NCI-H2196 (cell line): ENCODE measurements around the gene TPBG.

Experiments
- DNase-seq: peaks from one replicate; lab custom pipeline; 2025; ENCODE audit not compliant: unreplicated experiment; lab: John Stamatoyannopoulos, UW

Gene TPBG, protein sequence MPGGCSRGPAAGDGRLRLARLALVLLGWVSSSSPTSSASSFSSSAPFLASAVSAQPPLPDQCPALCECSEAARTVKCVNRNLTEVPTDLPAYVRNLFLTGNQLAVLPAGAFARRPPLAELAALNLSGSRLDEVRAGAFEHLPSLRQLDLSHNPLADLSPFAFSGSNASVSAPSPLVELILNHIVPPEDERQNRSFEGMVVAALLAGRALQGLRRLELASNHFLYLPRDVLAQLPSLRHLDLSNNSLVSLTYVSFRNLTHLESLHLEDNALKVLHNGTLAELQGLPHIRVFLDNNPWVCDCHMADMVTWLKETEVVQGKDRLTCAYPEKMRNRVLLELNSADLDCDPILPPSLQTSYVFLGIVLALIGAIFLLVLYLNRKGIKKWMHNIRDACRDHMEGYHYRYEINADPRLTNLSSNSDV

DNA sequence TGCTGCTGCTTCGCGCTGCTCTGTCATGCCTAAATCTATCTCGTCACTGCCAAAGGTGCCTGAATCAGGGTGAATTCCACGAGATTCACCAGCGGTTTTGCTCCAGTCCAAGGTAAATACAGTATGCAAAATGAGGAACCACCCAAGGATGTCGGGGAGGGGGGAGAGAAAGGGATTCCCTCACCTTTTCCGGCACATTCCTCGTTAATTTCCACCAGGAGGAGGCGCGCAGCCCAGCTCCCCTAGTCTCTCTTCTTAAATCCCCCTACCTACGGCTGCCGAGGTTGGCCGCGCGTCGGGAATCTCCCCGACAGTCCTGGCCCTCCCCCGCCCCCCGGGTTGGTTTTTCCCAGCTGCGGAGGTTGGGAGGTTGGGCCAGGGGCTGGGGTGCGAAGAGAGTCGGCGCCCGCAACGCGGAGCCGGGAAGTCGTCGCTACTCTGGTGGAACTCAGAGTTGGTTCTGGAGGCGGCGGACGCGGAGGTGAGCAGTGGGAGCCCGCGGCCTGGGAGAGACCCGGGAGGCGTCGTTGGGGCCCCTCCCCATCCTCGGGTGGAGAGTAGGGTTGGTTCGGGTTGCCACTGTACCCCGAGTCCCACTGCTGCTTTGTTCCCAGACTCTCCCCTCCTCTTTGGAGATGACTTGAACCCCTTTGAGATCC, at the start of gene TPBG:
TSS of gene TPBG (plus strand) at position 390 of the 659 bp plus-strand sequence. CDS start 1,145 bp downstream, outside the sequence.
- DNase-seq, result peak; percentile 47

DNA sequence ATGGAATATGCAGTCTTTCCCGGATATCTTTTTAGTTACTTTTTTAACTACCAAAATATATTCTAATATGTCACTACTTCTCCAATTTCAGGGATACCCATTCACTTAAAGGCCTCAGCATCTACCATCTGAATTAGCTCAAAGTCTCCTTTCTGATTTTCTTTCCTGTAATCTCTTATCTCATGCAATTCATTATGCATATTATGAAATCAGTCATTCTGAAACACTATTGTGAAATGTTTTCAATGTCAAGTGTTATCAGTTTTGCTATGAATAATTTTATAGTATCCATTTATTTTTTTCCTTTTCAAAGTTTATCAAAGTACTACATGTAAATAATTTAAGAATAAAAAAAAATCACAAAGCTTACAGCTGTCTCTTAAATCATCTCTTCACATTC, 41.2 kb upstream of the TPBG start:
- no peak for DNase-seq

DNA sequence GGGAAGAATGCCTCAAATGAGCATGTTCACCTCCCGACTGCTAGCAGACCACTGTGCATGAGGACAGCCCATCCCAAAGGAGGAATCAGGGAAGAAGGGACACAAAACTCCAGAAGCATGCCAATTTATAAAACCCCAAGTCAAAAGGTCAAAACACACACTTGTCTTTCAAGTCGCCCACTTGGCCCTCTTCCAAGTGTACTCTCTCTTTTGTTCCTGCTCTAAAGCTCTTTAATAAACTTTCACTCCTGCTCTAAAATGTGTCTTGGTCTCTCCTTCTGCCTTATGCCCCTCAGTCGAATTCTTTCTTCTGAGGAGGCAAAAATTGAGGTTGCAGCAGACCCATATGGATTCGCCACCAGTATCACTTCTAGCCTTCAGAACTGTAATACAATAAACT, 33.9 kb upstream of the TPBG start:
- no peak for DNase-seq

DNA sequence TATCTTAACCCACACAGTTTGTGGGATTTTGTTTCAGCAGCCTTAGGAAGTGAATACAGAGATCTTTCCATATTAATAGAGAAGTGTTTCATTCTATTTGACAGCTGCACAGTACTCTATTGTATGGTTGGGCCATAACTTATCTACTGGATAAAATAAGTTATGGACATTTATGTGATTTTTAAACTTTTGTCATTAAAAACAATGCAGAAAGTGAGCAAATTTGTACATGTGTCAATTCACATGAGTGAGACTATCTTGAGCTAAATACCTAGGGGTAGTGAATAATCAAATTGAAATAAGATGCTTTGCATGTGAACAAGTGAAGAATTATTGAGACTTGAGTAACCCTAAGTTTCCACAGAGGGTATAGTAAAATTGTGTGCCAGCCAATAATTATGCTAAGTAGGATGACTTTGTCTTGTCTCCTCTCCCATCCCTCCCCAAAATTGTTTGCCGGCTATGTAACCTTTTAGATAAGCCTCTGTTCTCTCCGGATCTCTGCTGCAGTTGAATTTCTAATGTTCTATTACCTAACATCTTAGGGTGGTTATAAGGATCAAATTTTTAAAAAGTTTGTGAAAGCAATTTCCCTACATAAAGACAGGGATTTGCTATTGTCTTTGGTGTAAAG, 33.3 kb upstream of the TPBG start:
- no peak for DNase-seq

DNA sequence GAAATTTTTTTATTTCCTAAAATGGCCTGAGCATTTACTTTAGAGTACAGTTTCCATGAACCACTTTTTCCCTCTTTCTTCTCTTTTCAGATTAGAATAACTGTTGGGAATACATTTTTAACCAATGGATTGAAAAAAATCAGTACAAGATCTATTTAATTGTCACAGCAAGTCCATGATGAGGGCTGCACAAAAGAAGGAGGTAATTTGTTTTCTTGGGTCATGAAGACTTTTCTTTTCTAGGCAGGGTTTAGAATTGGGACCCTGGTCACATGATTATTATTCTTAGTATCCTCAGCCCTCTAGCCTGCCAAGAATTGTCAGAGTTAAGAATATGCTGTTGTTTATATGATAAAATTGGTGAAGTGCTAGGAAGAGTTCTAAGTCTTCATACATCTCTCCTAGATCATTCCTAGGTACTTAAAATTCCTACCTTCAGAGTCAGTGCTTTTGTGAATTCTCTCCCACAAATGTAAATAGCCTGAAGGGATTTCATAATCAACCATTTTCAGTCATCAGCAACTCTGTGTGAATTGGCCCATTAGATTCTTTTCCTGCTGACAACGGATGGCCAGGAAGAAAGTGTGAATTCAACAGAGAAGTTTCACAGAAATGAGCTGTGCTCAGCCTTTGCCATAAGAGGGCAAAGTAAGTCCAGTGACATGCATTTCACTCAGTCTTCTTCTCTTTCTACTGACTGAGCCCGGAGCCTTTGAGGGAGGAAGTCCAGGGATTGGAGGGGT, 32.4 kb upstream of the TPBG start:
- no peak for DNase-seq

DNA sequence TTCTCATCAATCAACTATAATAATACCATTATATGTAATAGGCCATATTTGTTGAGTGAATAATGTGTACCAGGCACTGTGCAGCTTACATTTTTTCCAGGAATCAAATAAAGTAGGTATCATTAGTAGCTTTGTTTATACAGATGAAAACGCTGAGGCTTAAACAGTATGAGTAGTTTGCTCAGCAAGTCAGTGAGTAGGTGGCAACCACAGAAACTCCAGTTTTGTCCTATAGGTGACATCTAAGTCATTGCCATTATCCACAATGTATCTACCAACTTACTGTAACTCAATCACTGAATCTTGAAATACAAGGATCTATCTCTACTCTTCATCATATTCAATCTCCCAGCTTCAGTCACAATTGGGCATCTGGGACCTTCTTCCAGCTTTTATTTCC, 29.8 kb upstream of the TPBG start:
- no peak for DNase-seq

DNA sequence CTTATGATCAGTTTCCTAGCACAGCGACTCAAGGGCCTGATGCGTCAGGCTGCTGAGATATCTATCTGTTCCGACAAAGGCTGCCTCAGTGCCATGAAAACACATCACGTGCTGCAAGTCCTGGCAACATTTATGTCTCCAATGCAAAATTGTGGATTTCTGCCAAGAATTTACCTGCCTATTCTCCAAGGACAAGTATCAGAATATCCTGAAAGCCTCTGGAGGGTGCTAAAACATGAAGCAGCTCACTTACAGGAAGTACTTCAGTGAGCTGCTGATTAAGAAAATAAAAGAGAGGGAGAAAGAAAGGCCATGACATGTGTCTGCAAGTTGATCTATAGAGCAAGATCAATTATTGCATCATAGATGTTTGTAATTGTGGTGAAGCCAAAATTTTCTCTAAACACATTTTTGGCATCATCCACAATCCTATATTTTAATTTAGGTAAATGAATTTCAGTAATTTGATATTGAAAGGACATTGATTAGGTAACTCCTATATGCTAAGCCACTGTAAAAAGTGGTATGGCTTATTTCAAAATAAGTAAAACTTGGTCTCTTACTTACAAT, 25.8 kb upstream of the TPBG start:
- DNase-seq, result peak; percentile 51

DNA sequence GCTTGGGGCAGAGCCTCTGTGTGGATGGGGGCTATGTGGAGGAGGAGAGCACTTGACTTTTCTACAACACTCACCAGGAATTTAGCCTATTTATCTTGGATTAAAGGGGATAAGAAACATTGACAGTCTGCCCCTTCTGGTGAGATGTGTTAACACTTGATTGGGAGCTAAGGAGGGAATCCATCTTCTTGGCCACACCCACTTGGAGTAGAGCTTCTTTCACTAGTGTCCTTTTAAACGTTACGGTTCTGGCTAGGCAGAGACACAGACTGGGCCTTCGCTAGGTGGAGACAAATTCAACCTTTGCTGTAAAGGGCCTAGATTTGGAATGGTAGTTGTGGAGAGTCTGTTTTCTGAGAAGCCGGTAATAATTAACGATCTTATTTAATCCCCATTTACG, 15.5 kb upstream of the TPBG start:
- DNase-seq, result no peak

DNA sequence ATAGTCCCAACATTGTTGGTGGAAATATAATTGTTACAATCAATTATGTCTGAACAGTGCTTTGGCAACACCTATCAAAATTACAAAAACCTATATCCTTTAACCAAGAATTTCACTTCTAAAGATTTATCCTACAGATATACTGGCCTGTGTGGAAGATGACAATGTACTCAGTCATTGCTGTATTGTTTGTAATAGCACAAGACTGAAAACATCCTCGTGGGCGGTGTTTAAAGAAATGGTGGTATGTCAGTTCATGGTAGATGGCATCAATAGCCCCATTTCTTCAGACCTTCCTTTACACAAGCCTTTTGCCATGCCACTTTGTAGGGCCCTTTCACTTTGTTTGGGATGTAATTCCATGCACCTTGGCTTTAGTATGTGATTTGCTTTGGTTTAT, 9.8 kb upstream of the TPBG start:
- no peak for DNase-seq

DNA sequence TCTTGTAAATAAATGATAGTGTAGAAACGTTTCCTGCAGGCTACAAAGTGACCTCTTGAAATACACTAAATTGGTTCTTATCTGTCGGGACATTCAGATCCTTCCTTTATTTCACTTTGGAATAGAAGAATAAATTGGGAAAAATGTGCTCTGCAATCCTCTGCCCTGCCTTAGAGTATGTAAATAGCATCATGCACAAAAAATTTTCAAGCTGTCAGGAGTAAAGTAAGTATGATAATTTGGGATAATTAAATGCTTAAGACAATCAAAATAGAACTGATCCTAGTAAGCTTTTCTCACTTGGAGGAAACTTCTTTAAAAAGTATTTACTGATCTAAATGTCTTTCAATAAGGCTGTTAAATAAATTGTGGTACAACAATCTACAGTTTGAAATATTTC, 3.1 kb upstream of the TPBG start:
- no peak for DNase-seq

DNA sequence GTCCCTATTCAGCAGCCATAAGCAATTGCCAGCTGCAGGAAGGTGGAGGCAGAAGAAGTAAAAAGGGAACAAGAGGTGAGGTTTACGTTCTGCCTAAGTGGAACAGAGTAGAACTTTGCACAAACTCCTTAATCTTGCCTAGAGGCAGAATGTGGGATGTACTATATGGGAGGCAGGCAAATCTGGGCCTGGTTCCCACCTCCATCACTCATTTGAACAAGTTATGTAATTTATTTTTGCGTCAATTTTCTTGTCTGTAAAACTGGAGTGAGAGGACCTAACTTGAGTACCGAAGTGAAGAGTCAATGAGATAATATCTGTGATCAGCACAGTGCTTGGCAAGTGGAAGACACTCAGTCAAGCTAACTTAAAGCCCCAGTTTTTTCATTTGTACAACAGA, 2.0 kb upstream of the TPBG start:
- DNase-seq, result no peak

DNA sequence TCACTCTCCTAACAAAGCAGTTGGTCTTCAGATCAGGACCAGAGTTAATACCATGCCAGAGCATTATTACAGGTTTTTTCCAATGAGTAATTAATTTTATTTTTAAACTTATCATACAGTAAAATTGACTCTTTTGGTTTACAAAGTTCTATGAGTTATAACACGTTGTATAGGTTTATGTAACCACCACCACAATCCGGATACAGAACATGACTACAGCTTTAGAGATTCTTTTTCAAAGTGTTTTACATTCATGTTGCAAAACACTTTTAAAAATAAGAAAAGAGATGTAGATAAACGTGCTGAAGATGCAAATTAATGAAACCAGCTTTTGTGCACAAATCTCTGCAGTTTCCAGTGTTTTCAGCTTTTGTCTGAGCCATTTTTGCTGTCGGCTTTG, 1.5 kb upstream of the TPBG start:
- DNase-seq, result no peak

DNA sequence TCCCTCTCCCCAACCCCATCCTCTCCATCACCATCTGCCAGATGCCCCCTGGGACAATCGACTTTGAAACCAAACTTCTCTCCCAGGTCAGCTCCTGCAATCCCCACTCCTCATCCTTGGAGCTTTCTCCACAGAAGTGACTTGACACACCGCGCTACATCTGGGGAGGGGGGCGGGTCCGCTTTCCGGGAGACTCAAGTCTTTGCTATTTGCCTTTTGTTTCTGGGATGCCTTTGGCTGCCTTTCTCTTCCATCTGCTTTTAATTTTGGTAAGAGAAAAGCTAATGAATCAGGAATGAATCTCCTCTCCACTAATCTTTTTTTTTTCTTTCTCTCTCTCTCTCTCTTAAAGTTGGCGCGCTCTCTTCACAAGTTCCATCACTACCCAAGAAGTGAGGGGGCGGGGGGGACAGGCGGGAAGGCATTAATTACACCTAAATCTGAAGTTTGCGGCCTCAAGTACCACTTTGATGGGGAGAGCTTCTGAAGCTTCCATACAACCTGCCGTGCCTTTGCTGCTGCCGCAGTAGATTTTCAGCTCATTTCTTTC, 664 bp upstream of the TPBG start:
- no peak for DNase-seq

DNA sequence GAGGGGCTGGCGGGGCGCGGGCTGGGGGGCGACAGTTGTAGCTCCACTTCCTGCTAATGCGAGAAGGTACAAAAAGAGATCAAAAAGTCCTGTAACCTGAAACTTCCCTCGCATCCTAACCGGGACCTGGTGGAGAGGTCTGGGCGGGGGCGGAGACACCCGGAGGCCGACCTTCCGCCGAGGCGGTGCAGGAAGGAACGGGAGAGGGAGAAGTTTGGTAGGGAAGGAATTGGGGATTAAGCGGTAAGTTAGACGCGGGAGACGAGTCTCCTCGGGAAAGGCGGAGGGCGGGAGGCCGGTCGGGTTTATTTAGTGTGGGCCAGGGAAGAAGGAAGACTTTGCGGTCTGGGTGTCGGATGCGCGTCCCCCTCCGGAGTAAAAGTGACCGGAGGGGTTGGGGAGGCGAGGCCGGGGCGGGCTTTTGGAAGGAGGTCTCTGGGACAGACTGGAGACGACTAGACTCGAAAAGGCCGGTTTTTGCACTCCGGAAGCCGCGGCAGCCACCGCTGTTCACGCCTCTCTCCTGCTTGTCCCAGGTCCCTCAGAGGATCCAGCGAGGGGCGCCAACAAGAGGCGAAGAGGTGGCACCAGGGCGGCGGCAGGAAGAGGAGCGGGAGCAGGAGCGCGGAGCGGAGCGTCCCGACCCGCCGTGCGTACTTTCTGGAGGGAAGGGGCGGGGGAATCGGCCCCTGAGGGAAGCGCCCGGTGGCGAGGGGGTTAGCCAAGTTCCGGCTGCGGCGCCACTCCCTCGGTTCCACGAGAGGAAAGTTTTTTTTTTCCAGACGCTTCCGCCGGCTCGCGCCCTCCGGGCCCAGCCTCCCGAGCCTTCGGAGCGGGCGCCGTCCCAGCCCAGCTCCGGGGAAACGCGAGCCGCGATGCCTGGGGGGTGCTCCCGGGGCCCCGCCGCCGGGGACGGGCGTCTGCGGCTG, 734 bp downstream of the TPBG start:
- peak; percentile 41 for DNase-seq

DNA sequence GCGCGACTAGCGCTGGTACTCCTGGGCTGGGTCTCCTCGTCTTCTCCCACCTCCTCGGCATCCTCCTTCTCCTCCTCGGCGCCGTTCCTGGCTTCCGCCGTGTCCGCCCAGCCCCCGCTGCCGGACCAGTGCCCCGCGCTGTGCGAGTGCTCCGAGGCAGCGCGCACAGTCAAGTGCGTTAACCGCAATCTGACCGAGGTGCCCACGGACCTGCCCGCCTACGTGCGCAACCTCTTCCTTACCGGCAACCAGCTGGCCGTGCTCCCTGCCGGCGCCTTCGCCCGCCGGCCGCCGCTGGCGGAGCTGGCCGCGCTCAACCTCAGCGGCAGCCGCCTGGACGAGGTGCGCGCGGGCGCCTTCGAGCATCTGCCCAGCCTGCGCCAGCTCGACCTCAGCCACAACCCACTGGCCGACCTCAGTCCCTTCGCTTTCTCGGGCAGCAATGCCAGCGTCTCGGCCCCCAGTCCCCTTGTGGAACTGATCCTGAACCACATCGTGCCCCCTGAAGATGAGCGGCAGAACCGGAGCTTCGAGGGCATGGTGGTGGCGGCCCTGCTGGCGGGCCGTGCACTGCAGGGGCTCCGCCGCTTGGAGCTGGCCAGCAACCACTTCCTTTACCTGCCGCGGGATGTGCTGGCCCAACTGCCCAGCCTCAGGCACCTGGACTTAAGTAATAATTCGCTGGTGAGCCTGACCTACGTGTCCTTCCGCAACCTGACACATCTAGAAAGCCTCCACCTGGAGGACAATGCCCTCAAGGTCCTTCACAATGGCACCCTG, 1.6 kb downstream of the TPBG start:
- DNase-seq, result peak; percentile 48

DNA sequence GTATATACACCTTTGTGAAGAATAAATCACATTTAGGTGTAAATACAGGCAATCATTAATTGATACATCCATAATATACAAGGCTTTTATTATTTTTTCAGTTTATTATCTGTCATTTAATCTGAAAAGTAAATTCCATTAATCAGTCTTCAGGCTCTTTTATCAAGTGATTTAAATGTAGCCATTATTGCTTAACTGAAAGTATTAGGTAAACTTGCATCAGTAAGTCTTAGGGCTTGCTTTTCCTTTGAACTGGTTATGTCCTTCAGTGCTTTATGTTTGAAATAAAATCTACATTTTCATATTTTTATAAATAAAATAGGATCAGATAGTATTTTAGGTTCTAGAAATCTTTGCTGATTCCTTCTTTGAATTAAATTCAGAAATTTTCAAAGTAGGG, 4.1 kb downstream of the TPBG start:
- no peak for DNase-seq

DNA sequence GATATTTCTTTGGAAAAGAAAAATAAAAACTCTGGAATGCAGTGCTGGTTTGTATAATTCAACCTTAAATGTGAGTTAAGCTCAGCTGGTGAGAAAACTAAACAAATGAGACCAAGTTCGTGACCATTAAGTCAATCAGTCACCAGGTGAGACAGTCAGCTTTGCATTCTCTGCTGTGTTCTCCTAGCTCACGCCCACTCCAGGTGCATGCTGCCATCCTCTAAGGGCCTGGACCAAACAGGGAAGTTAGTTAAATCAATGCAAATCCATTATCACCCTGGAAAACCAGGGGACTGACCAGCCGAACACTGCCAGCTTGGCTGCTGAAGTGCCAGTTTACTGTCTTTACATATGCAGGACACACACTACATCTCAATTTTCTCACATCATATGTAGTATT, 7.2 kb downstream of the TPBG start:
- no peak for DNase-seq

DNA sequence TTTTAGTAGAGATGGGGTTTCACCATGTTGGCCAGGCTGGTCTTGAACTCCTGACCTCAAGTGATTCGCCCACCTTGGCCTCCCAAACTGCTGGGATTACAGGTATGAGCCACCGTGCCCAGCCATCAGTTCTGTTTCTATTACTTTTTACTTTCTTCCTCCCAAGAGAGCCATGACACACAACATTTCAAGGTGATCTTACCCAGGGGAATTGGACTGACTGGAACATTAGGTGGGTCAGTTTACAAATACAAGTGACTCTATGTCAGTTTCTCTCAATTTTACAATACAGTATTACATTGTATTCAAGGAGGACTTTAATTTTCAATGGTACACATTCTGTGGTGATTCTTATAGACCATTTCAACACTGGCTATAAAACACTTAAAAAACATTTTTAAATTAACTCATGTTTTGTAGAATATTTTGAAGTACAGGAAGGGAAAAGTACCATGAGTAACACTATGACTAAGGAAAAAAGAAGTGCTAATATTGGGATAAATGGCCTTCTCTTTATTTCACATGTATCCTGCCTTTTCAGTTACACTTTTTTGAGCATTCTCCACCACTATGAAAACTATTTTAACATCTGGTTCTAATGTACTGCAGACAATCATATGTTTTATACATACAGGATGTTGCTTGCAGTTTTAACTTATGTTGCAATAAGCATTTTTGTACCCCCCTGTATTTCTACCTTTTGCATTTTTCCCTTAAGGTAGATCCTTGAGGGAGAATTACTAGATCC, 8.4 kb downstream of the TPBG start:
- no peak for DNase-seq
